ENCODE results near the gene SMAD6.
A peak's percentile ranks its signal among the peaks of the same experiment; 100 is the strongest.

SMAD6 gene

GRCh38 chr15:66763186-66764071 lies 61.4 kb downstream of the SMAD6 start:
- no peak for TF ChIP-seq CTCF (IDR thresholded peaks at IDR 0.05; ENCODE audit: control insufficient read depth, insufficient read depth, low read depth, low read length, missing control alignments)
- H3K4me3 ChIP-seq (ENCODE audit: control insufficient read depth, low read depth, low read length): no peak overlapping the region
- DNase-seq (ENCODE audit: low read depth): no peak

GRCh38 chr15:66764072-66764786 lies 62.2 kb downstream of the SMAD6 start:
- no peak for DNase-seq (ENCODE audit: low read depth)
- TF ChIP-seq CTCF (IDR thresholded peaks at IDR 0.05; ENCODE audit: control insufficient read depth, insufficient read depth, low read depth, low read length, missing control alignments): no peak
- no peak overlapping the region for H3K4me3 ChIP-seq (ENCODE audit: control insufficient read depth, low read depth, low read length)

DNA sequence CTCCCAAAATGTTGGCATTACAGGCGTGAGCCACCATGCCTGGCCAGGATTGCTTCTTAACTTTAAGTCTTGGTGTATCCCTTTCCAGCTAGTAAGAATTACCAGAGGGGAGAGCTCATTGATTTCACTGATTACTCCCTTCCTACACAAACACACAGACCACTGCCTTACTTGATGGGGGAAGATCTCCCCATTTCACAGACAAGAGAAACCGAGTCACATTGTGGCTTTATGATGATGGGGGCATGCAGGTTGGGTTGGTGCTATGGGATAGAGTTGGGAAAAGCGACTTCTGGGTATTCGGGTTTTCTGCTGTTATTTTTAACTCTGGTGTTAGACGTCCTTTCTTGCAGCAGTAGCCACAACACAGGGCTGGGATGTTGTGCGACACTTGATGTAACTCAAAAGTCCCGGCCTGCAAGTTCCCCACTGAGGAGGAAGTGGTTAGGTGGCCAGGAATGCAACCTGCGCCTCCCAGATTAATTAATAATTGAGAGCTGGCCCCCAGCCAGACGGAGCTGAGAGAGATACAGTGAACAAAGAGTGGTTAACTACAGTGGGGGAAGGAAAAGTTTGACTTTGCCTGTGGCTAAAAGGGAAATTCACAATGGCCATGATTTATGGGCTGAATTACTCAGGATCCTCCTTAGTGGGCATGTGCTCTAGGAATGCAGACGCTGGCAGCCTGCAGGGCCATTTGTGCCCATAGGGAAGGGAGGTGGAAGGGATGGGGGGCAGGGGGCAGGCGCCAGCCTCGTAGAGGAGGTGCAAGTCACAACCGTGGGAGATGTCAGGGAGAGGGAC lies 63.6 kb downstream of the SMAD6 start:
- H3K4me3 ChIP-seq (ENCODE audit: control insufficient read depth, low read depth, low read length): no peak overlapping the region
- no peak for TF ChIP-seq CTCF (IDR thresholded peaks at IDR 0.05; ENCODE audit: control insufficient read depth, insufficient read depth, low read depth, low read length, missing control alignments)
- no peak for DNase-seq (ENCODE audit: low read depth)

DNA sequence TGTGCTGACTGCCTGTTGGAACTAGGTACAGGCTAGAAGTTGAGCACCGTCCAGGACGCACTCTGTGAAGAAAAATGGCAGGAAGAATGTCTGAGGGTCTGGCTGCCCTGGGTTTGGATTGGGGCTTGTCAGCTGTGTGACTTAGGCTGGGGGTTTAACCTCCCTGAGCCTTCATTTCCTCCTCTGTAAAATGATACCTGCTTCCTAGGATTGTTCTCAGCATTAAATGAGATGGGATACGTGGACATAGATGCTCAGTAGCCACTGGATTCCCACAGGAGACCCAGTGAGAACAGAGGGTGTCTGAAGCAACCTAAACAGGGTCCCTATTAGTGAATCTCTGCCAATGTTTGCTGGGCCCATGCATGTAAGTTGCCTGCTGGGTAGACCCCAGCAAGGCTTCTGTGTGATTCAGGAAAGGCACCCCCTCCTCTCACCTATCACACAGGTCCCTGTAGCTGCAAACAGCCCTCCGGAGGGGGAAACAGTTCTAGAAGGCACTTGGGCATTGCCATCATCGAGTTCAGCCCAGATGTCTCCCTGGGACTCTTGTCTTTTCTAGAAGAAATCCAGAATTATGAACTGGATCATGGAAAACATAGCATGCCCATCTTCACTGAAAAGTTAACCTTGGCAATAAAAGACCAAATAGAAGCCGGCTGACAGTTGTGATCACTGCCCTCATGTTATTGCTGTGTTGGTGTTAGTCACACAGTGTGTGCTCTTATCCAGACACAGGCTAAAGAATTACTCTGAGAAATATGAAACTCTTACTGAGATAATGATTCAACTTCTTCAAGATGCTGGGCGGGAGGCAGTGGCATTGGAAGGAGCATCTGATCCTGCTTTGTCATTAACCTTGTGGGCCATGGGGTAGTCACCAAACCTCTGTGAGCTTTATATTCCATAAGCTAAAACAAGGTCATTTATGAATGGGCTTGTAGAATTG lies 64.5 kb downstream of the SMAD6 start:
- TF ChIP-seq CTCF (IDR thresholded peaks at IDR 0.05; ENCODE audit: control insufficient read depth, insufficient read depth, low read depth, low read length, missing control alignments): no peak
- DNase-seq (ENCODE audit: low read depth): peak; percentile 43
- H3K4me3 ChIP-seq (ENCODE audit: control insufficient read depth, low read depth, low read length): no peak overlapping the region

DNA sequence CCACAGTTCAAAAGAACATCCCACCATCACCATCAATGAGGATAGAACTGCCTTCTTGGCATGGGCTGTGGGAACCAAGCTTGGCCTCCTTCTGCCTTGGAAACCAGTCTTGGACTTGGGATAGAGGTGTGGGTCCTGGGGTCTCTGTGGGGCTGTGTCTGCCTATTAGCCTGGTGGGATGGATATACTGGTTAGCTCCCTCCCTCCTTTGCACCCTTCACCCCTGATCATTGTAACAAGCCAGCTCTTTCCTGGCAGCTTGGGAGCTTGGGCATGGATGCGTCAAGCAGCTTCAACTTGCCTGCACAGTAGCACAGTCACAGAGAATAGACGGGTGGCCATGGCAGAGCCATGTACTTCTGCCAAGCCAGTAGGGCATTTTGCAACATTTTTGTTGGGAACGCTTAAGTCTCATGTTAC lies 65.2 kb downstream of the SMAD6 start:
- no peak for DNase-seq (ENCODE audit: low read depth)
- no peak for TF ChIP-seq CTCF (IDR thresholded peaks at IDR 0.05; ENCODE audit: control insufficient read depth, insufficient read depth, low read depth, low read length, missing control alignments)
- H3K4me3 ChIP-seq (ENCODE audit: control insufficient read depth, low read depth, low read length): no peak overlapping the region

Measured in AG09309 (cell line).